Islet precursor cell (in vitro differentiated cells): ENCODE data around the gene EVA1C.
A peak's percentile ranks its signal among the peaks of the same experiment; 100 is the strongest.
"Not testable (repeated sequence)": the region's sequence is repeated elsewhere in the genome, so short reads cannot be mapped to it uniquely, and the experiment has no call there.

Experiments used
- DNase-seq: peaks from one replicate; pipeline ENCODE4 v3.0.0-alpha.2; 2018

Gene EVA1C

GRCh38 chr21:32468681-32469111 lies 56.2 kb downstream of the EVA1C start:
- no peak for DNase-seq

GRCh38 chr21:32469628-32470027 lies 57.1 kb downstream of the EVA1C start:
- DNase-seq = no peak

- DNase-seq = no peak
Observed at GRCh38 chr21:32470206-32470605, 57.7 kb downstream of the EVA1C start.

GRCh38 chr21:32472890-32473765 lies 60.6 kb downstream of the EVA1C start:
- DNase-seq = no peak

- DNase-seq = no peak
Observed at GRCh38 chr21:32474179-32475059, 61.9 kb downstream of the EVA1C start.

GRCh38 chr21:32475162-32475812 lies 62.8 kb downstream of the EVA1C start:
- no peak for DNase-seq

GRCh38 chr21:32476661-32477423 lies 64.3 kb downstream of the EVA1C start:
- no peak for DNase-seq

- DNase-seq = no peak
Observed at GRCh38 chr21:32477424-32477745, 64.9 kb downstream of the EVA1C start.

- no peak for DNase-seq
Observed at GRCh38 chr21:32481875-32482408, 69.4 kb downstream of the EVA1C start.

- DNase-seq = no peak
Observed at GRCh38 chr21:32482565-32483292, 70.2 kb downstream of the EVA1C start.

GRCh38 chr21:32483293-32483595 lies 70.7 kb downstream of the EVA1C start:
- no peak for DNase-seq

GRCh38 chr21:32484706-32485380 lies 72.3 kb downstream of the EVA1C start:
- DNase-seq = no peak

- no peak for DNase-seq
Observed at GRCh38 chr21:32492376-32492775, 79.9 kb downstream of the EVA1C start.

- DNase-seq = no peak
Observed at GRCh38 chr21:32494934-32495709, 82.6 kb downstream of the EVA1C start.

- no peak for DNase-seq
Observed at GRCh38 chr21:32496568-32496967, 84.1 kb downstream of the EVA1C start.

- peak; percentile 80 for DNase-seq
Observed at GRCh38 chr21:32499249-32500055, 86.9 kb downstream of the EVA1C start.

GRCh38 chr21:32503641-32504040 lies 91.1 kb downstream of the EVA1C start:
- not testable (repeated sequence) for DNase-seq

- not testable (repeated sequence) for DNase-seq
Observed at GRCh38 chr21:32505767-32506166, 93.3 kb downstream of the EVA1C start.

- DNase-seq = not testable (repeated sequence)
Observed at GRCh38 chr21:32506411-32506965, 94.0 kb downstream of the EVA1C start.
